DND-41 (cell line): ENCODE results near the gene SDHB.

Experiments
- EZH2 ChIP-seq: IDR thresholded peaks from 3 replicates; pipeline ENCODE4 v1.6.1; 2012; ENCODE audit warnings: borderline replicate concordance, low read depth, mild to moderate bottlenecking, moderate library complexity, low read length, inconsistent platforms; ENCODE audit not compliant: severe bottlenecking
- TF ChIP-seq, protein P1 (sequence below): IDR thresholded peaks from 2 replicates; pipeline ENCODE4 v1.5.1; 2012; ENCODE audit warnings: borderline replicate concordance, low read length, moderate library complexity, mild to moderate bottlenecking; ENCODE audit not compliant: poor library complexity, severe bottlenecking; ENCODE audit errors: extremely low read depth

DNA sequence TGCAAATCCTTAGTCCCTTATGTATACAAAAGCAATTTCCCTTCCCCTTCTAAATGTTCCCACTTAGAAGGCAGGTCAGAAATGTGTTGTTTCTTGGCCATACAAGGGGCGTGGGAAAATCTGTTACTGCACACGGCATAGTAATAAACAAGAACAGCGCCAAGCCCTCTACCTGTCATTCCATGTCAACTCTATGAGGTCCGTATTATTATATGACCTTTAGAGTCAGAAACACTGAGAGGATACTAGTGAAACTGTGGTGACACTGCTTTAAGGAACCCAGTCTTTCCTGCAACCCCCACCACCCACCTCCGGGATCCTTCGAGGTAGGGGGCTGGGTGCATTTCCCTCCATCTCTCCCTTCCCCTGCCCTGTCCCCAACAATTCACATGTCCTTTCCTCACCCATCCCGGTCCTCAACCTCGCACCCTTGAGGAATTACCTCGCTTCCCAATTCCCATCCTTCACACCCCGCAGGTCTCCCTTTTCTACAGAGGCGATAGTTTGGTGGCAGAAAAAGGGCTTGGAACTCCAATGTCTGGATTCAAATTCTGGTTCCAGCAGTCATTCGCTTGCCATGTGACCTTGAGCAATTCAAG, 647 bp downstream of the SDHB start:
- TF ChIP-seq, protein P1, sequence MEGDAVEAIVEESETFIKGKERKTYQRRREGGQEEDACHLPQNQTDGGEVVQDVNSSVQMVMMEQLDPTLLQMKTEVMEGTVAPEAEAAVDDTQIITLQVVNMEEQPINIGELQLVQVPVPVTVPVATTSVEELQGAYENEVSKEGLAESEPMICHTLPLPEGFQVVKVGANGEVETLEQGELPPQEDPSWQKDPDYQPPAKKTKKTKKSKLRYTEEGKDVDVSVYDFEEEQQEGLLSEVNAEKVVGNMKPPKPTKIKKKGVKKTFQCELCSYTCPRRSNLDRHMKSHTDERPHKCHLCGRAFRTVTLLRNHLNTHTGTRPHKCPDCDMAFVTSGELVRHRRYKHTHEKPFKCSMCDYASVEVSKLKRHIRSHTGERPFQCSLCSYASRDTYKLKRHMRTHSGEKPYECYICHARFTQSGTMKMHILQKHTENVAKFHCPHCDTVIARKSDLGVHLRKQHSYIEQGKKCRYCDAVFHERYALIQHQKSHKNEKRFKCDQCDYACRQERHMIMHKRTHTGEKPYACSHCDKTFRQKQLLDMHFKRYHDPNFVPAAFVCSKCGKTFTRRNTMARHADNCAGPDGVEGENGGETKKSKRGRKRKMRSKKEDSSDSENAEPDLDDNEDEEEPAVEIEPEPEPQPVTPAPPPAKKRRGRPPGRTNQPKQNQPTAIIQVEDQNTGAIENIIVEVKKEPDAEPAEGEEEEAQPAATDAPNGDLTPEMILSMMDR = no peak
- no peak for TF ChIP-seq EZH2
